ENCODE results near the gene SH3BP4. TPM values are rescaled to one million over a fixed set of nuclear protein-coding genes. Genes with fewer than 3 reads are reported as not detected.

The SH3BP4 gene
- polyA plus RNA-seq, 4 donors, result 27.7 to 43.6 (median 39.7) TPM

- DNase-seq (ENCODE audit: low read depth in 4 of 4, low spot score in 3 of 4), result no peak
These were observed 78.3 kb downstream of the SH3BP4 start for GRCh38 chr2:235030126-235030525.

- DNase-seq (ENCODE audit: low read depth in 4 of 4, low spot score in 3 of 4), result no peak
These were observed 79.1 kb downstream of the SH3BP4 start for GRCh38 chr2:235030936-235031335.

- no peak for DNase-seq (ENCODE audit: low read depth in 4 of 4, low spot score in 3 of 4)
These were observed 80.0 kb downstream of the SH3BP4 start for GRCh38 chr2:235031686-235032373.

DNA sequence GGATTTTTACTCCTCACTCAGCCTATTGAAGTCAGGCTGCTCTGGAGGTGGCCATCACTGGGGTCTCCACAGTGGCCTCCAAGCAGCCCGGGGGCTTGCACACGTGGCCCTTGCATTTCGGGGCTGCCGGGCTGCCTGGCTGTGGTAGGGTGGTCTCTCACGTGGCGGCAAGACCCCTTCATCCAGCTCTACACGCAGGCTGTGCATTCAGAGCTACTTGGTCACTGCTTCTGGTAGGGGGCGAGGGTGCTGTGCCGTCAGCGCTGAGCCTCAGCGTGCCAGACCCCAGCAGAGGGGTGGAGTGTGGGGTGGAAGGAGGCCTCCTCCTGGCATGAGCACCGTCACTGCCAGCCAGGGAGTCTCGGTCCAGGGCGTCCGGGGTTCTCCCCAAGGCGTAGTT, 80.6 kb downstream of the SH3BP4 start:
- no peak for DNase-seq (ENCODE audit: low read depth in 4 of 4, low spot score in 3 of 4)

- DNase-seq (ENCODE audit: low read depth in 4 of 4, low spot score in 3 of 4), result no peak
These were observed 81.1 kb downstream of the SH3BP4 start for GRCh38 chr2:235032949-235033348.

DNA sequence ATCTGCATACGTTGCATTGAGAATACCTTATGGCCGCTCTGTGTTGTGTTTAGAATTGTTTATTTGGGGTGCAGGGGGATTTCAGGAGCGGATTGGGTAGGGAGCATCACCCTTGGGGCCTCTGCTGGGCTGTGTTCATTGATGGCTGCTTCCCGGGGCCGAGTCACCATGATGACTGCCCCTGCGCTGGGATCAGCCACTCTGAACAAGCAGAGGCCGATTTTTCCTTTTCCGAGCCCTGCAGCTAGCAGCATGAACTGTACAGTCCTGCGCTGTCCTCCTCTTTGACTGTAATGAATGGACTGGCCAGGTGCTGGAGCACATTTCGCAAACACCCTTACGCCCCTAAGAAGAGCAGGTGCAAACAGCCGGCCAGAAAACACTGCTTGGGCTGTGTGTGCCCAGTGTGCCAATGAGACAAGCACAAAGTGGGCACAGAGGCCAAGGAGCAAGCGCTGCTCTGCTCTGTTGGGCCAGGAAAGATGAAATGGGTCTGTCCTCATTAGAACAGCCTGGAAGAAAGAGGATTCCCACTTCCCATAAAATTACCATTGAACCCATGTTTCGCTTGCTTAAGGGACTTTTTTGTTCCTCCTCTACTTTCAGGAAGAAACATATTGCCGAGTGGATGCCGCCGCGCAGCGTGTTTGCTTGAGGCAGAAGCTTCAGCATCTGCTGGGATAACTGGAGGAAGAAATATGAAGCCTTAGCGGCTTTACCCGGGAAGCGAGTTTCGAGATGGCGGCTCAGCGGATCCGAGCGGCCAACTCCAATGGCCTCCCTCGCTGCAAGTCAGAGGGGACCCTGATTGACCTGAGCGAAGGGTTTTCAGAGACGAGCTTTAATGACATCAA, 82.7 kb downstream of the SH3BP4 start:
- no peak for DNase-seq (ENCODE audit: low read depth in 4 of 4, low spot score in 3 of 4)

DNA sequence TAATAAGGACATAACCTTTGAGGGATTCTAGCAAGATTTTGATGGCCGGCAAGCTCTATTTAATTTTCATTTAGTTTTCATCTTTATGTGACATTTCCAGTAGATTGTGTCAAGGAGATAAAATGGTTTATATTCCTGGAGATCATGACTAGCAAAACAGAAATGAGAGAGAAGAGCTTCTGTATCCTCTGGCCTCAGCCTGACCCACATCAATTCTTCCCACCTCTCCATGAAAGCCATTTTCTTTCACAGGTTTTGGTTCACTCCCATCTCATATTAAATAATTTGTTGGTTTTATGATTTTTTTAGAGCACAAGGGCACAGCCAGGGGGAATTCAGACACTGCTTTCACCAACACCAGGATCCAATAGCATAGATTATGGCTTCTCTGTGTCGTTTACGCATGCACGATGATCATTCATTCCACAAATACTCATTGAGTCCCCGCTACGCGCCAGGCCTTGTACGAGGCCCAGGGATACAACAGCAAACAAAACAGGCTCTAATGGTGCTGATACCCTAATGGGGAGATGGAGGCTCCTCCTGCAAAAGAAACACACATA, 85.9 kb downstream of the SH3BP4 start:
- DNase-seq (ENCODE audit: low read depth in 4 of 4, low spot score in 3 of 4), result no peak

DNA sequence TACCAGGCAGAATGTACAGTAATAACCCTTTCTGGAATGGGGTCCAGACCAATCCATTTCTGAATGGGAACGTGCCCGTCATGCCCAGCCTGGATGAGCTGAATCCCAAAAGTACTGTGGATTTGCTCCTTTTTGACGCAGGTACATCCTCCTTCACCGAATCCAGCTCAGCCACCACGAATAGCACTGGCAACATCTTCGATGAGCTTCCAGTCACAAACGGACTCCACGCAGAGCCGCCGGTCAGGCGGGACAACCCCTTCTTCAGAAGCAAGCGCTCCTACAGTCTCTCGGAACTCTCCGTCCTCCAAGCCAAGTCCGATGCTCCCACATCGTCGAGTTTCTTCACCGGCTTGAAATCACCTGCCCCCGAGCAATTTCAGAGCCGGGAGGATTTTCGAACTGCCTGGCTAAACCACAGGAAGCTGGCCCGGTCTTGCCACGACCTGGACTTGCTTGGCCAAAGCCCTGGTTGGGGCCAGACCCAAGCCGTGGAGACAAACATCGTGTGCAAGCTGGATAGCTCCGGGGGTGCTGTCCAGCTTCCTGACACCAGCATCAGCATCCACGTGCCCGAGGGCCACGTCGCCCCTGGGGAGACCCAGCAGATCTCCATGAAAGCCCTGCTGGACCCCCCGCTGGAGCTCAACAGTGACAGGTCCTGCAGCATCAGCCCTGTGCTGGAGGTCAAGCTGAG, 89.6 kb downstream of the SH3BP4 start:
- no peak for DNase-seq (ENCODE audit: low read depth in 4 of 4, low spot score in 3 of 4)

- no peak for DNase-seq (ENCODE audit: low read depth in 4 of 4, low spot score in 3 of 4)
These were observed 90.2 kb downstream of the SH3BP4 start for GRCh38 chr2:235041918-235042575.

DNA sequence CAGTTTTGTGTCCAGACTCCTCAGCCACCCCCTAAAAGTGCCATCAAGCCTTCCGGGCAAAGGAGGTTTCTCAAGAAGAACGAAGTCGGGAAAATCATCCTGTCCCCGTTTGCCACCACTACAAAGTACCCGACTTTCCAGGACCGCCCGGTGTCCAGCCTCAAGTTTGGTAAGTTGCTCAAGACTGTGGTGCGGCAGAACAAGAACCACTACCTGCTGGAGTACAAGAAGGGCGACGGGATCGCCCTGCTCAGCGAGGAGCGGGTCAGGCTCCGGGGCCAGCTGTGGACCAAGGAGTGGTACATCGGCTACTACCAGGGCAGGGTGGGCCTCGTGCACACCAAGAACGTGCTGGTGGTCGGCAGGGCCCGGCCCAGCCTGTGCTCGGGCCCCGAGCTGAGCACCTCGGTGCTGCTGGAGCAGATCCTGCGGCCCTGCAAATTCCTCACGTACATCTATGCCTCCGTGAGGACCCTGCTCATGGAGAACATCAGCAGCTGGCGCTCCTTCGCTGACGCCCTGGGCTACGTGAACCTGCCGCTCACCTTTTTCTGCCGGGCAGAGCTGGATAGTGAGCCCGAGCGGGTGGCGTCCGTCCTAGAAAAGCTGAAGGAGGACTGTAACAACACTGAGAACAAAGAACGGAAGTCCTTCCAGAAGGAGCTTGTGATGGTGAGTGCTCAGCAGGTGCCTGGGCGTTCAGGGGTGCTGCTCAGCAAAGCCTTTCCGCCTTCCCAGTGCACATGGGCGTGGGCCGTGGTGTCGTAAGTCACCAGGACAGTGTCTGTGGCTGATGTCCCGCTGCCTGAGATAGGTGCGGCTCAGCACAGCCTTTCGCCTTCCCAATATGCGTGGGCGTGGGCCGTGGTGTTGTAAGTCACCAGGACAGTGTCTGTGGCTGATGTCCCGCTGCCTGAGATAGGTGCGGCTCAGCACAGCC, 91.0 kb downstream of the SH3BP4 start:
- no peak for DNase-seq (ENCODE audit: low read depth in 4 of 4, low spot score in 3 of 4)

DNA sequence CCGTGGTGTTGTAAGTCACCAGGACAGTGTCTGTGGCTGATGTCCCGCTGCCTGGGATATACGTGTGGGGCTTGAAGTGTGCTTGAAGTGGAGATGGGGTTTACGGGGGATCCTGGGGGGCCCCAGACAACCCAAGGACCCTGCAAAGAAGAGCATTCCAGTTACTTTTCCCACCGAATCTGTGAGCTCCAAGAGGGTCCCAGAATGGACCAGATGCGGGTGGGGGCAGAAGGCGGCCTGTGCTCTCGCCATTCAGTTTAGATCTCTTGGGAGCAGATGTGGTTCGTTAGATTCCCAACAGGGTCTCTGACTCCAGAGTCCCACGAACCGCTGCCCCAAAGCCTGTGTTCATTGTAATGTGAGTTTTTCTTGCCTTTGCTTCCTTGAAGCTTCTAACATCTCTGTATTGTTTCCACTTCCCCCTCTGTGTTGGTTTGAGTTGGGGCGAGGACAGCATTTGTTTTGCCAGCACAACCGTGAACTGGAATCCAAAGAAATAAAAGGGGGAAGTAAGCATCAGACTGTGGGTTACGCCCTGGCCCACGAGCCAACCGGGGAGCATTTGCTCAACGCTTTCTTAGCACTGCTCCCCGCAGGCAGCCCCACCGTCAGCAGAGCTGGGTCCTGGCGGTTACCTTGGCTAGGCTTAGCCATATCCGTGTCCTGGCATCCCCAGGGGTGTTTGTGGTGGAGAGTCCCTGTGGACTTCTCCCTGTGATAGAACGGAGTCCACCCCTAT, 92.1 kb downstream of the SH3BP4 start:
- no peak for DNase-seq (ENCODE audit: low read depth in 4 of 4, low spot score in 3 of 4)

GRCh38 chr2:235044501-235045271, 92.9 kb downstream of the SH3BP4 start:
- DNase-seq (ENCODE audit: low read depth in 4 of 4, low spot score in 3 of 4), result no peak

GRCh38 chr2:235045336-235045972, 93.6 kb downstream of the SH3BP4 start:
- no peak for DNase-seq (ENCODE audit: low read depth in 4 of 4, low spot score in 3 of 4)

DNA sequence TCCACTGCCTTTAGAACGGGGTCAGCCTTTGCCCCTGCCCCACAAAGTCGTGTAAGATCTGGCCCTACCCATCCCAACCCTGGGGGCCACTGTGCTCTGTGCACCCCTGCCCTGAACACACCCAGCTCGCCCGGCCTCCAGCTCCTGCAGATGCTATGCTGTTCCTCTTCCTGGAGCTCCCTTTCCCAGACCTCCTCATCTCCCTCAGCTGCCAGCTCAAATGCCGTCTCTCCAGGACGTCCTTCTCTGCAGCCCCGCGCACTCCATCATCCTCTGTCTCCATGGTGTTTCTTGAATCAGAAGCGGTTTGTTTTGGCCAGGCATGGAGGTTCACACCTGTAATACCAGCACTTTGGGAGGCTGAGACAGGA, 94.1 kb downstream of the SH3BP4 start:
- no peak for DNase-seq (ENCODE audit: low read depth in 4 of 4, low spot score in 3 of 4)

GRCh38 chr2:235046589-235046988, 94.8 kb downstream of the SH3BP4 start:
- no peak for DNase-seq (ENCODE audit: low read depth in 4 of 4, low spot score in 3 of 4)

- DNase-seq (ENCODE audit: low read depth in 4 of 4, low spot score in 3 of 4), result no peak
These were observed 95.6 kb downstream of the SH3BP4 start for GRCh38 chr2:235047171-235048160.
